CD4-positive, alpha-beta T cell treated with Interferon gamma for 1 hour (primary cell): Measurements from ENCODE around the gene SEMA5B.

Experiments used
- DNase-seq: peaks from one replicate; pipeline ENCODE4 v3.0.0-alpha.2; 2020

The SEMA5B gene

GRCh38 chr3:122992133-122992532, 35.4 kb downstream of the SEMA5B start:
- no peak for DNase-seq

DNA sequence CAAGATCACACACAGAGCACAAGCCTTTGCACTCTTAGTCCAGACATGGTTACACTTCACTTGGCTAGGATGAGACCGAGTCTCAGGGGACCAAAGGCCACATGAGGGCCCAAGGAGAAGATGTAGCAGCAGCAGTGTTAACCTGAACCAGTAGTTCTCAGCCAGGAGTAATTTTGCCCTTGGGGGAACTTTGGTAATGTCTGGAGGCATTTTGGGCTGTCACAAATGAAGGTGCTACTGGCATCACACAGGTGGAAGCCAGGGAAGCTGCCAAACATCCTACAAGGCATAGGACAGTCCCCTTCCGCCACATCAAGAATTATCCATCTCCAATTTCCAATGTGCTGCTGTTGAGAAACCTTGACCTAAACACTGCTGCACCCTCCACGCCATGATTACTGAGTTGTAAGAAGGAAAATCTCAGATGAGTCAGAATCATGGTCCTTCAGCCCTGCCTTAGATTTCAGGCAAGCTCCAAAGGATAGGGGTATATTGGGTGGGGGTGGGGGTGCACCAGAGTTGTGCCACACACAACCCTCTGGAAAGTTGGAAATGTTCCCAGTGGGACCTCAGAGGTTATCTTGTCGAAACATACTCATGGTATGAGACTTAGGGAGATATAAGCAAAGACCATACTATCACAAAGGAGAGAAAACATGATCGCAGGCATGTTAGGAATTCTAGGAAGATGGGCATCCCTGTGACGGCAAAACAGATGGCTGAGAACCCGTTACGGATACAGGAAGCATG, 36.2 kb downstream of the SEMA5B start:
- DNase-seq: no peak

DNA sequence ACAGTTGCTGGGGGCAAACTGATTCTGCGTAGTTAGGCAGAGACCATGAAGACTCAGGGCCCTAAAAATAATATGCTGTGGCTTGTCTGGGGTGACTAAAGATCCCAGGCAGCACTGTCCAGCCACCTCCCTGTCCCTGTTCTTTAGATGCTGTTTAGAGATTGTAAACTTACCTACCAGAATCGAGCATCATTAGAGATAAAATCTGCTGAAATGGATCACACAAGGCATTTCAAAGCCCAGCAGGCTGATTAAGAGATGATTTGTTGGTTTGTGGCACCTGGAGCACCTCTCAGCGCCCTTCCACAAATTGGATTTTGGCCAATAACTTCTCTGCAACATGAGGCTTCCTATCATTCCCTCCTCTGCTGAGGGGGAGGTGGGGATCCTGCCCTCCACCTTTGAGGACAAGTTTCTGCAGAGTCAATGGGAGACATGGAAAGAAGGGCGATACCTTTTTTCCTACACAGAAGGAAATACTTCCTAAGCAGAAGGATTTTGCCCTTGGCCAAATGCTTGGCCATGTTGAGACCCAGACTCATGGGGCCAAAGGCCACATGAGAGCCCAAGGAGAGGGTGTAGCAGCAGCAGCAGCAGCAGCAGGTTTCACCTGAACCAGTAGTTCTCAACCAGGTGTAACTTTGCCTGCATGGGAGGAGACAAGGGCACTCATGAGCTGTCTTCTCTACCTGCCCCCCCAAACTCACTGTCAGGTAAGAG, 37.5 kb downstream of the SEMA5B start:
- DNase-seq: no peak

DNA sequence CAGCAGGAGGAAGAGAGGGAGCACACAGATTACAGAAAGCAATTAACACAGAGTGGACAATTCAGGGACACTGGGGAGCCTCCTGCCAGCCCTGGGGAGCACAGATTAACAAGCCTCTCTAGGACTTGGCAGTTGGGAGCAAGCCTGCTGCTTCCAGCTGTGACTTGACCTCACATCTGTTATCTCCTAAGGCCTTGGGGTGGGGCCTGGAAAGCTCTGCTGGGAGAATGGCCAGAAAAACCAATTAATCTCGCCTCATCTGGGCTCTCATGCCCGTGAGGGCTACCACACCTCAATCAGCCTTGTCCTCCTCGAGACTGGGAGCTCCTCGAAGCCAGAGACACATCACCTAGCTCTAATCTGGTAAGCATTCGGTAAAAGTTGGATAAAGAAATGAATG, 39.1 kb downstream of the SEMA5B start:
- DNase-seq: no peak

GRCh38 chr3:122987736-122988319, 39.7 kb downstream of the SEMA5B start:
- DNase-seq: no peak

- no peak for DNase-seq
Observed at GRCh38 chr3:122987231-122987630, 40.3 kb downstream of the SEMA5B start.

DNA sequence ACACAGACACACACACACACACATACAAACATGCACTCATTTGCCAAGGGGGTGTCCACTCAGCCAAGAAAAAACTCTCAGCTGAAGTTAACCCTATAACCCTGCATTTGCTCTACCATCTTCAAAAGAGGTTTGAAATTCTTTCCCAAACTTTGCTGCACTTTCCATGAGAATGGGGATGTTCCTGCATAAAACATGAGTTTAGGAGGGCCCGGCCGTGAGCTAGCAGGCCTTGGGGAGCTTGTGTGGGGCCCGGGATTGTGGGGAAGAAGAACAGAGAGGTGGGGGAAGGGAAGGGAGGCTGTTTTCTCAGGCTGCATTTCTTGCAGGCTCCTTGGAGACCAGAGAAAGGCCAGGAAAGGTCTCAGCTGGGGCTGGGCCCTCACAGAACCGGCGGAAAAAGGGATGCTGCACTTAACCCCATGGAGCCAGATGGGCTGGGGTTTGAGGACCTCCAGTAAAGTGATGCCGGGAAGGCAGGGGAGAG, 40.8 kb downstream of the SEMA5B start:
- DNase-seq: no peak

DNA sequence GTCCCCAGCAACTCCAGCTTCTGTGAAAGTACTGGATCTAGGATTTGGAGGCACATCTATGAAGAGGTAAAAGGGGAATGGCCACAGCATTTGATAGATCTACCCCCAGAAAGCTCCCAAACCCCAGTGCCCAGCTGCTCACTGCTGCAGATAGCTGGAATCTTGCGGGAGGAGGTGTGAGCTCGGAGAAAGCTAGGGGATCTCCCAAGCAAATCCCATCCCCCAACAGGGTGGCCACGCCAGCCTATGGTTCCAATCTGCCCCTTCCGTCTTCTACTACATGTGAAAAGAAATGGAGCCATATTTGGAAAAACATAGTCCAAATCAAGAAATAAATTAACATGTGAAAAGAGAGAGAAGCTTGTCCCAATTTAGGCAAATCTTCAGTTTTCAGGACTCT, 42.0 kb downstream of the SEMA5B start:
- no peak for DNase-seq

GRCh38 chr3:122984650-122985049, 42.9 kb downstream of the SEMA5B start:
- no peak for DNase-seq

DNA sequence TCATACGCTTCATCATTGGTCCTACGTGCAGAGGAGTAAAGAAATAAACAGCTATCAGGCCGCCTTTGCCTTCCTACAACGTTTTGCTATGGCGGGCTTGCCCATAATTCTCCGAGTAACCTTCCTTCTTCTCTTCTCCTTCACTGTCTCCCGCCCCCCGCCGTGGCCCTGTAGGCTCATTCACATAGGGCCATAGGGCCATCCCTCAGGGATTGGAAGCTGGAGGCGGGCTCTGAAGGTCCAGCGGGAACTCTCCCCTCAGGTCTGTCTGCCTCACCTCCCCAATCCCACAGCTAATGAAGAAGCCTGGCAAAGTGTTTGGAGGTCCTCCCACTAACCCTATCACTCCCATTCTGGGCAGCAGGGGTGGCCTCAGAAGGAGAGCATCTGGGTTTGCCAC, 43.6 kb downstream of the SEMA5B start:
- no peak for DNase-seq

DNA sequence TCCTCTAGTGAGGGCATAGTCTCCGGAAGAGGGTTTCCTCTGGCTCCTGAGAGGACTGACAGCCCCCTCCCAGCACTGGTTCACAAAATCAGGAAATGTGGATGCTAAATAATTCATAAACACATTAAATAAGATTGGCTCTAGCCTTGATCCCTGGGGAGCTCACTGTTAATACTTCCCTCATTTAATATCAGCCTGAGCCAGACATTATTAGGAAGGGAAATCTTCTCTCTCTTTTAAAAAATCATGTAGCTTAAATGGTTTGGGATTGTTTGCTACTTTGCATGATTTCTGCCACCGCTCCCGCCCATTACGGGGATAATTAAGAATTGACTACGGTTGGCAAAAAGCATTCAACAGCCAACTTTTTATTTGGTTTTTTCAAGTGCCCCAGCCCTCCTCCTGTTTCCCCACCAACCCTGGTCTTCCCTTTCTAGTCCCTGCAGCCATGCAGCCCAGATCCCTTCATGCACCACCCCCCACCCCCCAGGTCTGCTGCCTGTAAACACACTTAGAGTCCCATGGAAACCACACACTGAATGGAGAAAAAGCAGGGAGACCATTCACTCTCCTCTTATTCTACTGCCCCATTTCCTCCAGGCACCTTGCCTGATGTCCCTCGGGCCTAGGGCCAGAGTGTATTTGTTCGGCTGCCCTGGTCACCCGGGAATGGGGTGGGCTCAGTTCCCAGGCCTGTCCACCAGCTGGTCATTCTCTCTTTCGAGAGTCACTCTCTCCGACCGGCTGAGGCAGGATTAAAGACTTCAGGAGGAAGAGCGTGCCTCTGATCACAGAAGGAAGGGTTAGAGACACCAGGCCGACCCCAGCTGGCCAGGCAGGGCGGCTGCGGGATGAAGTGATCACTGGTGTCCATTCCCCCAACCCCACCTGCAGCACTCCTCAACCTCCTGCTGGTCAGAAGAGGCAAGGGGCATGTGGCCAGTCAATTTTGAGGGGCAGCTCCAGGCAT, 45.1 kb downstream of the SEMA5B start:
- DNase-seq: no peak

DNA sequence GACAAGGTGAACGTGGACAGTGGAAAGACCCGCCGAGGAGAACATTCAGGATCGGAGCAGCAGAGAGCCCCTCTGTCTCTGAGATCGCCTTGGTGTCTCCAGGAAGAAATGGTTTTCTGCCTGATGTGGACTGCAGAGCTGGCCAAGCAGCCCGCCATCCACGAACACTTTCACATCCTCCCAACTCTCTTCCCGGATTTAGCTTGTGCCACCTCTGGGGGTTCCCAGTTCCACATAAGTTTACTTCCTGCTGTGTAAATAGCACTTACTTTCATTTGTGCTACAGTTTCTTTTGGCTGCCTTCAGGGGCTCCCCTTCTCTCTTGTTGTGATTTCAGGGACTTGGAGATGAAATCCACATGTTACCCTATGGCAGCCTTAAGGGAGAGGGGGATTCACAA, 48.4 kb downstream of the SEMA5B start:
- DNase-seq: no peak

DNA sequence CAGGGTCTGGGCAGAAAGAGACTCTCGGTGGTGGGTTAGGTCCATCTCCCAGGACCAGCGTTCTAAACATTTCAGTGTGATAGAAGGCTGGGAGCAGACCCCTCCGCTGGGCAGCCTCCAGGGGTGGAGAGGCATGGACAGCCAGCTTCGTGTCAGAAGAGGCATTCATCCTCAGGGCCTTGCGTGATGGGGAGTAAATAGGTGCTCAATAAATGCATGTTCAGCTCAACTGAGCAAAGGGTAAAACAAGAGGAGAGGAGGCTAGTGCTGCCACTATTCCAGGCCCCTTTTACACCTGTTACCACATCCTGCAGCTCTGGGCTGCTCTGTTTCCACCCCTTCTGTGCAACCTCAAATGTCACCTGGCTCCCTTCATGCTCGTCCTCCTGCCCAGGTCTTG, 49.0 kb downstream of the SEMA5B start:
- no peak for DNase-seq

DNA sequence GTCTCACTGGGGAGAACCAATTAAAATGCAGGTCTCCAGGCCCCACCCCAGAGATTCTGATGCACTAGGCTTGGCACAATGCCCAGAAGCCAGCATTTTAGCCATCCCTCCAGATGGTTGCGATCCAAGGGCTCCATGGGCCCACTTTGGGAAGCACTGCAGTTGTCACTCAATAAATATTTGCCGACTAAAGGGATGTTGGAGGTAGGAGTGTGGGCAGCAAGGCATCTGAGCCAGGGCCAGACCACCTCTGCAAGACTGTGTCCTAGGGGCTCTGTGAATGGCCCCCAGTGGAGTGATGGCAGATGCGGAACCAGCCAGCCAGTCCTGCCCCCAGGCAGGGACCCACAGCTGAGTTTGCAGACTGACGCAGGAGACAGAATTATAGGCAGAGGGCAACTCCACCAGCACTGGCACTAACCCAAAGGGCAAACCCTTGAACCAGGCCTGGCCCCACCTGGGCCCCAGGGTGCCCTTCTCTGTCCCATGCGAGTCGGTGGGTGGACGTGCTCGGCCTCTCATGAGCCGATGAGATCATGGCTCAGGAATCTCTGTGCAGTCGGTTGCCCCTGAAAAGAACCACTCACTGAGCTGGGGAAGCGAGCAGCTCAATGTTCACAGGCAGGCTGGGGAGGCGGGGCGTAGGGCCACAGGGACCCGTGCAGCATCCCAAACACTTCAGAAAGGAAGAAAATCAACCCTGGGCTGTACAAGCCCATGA, 49.7 kb downstream of the SEMA5B start:
- DNase-seq: no peak

DNA sequence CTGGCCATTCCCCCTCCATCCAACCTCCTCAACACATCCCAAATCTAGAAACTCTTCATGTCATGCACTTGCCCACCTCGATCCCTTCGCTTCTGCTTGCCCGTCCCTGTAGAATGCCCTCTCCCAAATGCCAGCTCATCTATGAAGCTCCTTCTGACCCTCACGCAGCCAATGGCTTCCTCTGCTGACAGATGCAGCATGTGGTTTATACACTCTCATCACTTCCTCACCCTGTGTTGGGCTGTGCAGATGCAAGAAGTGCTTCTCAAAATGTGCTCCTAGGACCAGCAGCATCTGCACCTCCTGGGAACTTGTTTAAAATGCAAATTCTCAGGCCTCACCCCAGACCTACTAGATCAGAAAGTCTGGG, 51.7 kb downstream of the SEMA5B start:
- DNase-seq: no peak

DNA sequence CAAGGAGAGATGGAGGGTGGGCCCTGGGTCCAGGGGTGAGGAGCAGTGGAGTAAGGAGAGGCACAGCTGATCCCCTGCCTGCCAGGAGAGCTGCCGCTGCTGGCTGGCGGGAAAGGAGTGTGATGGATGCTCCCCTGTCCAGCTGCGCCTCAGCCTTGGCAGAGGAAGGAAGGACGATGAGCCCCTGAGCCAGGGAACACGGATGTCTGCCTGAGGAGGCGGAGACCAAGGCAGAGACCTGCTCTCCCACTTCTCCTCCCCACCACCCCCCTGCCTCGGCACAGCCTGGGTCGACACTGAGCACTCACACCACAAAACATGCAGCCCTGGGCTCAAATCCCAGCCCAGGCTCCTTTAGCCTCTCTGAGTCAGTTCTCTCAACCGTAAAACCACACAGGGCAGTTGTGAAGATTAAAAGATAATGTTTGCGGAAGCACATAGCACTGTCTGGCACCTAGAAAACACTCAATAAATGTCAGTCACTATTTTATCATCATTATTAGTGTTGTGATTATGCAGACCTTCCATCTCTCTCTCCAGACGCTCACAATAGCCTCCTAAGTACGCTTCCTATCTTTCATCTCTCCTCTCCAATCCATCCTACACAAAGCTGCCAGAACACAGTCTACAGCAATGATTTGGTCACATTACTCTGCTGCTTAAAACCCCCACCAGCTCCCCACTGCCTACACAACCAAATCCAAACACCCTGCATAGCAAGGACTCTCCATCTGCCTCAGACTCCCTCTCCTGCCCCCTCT, 52.2 kb downstream of the SEMA5B start:
- no peak for DNase-seq

- DNase-seq: no peak
Observed at GRCh38 chr3:122974764-122975162, 52.8 kb downstream of the SEMA5B start.

- DNase-seq: no peak
Observed at GRCh38 chr3:122973893-122974615, 53.5 kb downstream of the SEMA5B start.

DNA sequence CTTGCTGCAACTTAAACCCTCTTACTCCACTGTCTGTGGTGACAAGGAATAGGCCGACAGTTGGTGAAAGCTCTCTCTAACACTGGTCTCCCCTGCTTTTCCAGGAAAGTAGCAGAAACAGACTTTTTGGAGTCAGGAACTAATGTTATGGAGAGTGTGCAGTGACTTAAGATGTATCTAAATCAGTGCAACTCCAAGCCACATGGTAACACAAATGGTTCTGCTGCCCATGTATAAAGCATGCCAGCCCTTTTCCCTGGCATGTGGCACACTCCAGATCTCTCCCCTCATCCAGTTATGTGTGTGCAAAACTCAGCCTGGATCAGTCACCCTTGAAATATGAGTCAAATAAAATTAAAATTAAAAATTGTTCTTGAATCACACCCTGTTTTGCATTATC, 55.4 kb downstream of the SEMA5B start:
- DNase-seq: no peak

GRCh38 chr3:122969585-122970469, 57.7 kb downstream of the SEMA5B start:
- DNase-seq: no peak
